HG03565 (cell line): ENCODE measurements around the gene PIPOX.

Experiments
- ATAC-seq: cut with Tn5 transposase; IDR thresholded peaks from one replicate; pipeline ENCODE4 v1.9.1; 2021; ENCODE audit warnings: mild to moderate bottlenecking, moderate library complexity; ENCODE audit not compliant: unreplicated experiment

The PIPOX gene

DNA sequence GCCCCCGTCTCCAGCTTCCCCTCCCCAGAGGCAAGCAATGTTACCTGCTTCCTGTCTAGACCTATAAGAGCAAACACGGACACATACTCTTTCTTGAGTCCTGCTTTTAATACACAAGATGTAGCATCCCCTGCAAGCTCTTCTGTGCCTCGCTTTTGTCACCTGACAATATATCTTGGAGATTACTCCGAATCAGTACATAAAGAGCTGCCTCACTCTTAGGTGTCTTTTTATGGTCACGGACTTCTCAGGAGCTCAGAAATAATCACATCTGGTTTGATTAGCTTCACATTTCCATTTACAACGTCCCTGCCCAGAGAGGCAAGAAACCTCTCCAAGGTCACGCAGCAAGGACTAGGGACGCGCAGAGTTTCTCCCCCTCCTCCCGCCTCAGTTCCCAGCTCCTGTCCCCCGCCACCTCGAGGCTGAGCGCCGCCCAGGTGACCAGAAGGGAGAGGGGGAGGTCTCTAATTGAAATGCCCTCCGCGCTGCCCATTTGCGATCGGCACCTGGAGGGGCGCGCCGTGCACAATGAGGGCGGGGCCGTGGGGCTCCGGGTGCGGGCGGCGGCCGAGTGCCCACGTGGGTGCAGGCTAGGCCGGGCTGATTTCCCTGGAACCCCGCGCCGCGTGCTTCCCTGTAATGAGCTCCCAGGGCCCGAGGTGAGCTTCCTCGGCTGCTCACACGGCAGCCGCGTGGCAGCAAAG lies 23.3 kb upstream of the PIPOX start:
- no peak for ATAC-seq

DNA sequence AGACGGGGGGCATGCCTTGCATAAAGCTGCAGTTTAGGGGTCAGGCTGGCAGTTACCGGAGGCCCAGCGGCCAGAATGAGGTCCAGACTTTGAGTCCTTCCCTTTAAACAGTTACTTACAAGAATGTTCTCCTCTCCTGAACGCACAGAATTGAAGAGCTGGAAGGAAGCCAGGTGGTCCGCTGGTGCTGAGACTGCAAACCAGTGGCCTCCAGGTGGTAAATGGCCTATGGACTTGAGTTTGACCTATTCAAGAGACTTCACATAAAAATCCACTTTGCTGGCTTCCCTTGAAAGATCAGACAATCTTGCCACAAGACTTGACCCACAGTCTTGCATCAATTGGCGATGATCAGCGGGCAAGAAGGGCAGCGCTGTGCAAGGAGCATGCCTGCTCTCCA lies 22.4 kb upstream of the PIPOX start:
- ATAC-seq = no peak

DNA sequence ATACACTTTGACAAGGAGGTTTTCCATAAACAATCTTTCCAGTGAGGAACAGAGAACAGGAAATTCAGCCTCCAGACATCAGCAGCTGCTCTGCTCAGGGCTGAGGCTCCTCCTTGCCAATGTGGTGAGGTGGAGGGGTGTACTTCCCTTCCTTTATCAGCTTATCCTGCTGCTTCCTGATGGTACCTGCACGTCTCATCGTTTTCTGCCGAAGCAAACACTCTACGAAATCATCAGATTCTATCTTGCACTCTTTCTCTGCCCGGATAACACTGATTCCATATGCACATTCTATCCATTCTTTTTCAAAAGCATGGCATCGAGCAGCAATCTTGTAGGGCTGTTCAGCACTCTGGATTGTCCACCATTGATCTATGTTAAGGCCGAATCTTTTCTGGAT lies 21.7 kb upstream of the PIPOX start:
- no peak for ATAC-seq

DNA sequence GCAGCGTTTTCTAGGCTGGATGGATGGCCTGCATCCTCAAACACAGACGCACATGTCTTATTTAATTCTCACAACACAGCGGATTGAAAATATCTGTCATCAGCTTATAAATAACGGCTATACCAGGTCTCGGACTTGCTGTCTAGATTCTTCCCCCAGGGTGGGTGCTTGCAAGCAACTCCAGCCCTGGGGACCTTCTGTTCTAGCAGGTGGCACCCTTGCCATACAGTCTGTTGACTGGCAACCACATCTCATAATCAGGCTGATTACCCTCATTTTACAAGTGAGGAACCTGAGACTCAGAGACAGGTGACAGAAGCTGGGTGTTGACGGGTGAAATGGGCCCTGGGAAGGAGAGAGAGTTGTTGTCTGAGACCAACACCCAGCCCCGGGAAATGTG lies 20.9 kb upstream of the PIPOX start:
- no peak for ATAC-seq

DNA sequence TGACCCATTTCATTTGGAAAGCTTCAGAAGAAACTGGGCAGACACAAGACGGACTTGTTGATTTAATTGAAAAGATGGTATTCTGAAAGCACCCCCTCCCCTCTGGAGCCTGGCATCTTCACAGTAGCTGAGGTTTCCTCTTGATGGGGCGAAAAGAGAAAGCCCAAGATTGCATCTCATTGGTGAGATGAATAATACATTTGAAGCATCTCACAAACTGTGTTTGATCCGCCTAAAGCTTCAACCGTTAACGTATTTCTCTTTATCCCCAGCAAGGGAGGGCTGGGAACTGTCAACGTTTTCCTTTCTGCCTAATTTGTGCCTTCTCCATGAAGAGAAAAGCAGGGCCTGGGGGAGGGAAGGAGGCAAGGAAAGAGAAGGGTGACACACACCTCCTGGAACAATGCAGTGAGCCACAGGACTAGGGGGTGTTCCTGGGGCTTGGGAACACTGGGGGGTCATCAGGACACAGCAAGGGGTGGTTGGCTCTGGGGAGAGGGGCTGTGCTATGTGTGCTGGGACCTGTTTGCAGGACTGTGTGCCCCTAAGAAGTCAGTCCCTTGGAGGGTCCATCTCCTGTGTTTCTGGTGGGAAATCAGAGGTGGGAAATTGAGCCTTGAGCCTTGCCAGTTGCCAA lies 18.5 kb upstream of the PIPOX start:
- ATAC-seq = no peak

DNA sequence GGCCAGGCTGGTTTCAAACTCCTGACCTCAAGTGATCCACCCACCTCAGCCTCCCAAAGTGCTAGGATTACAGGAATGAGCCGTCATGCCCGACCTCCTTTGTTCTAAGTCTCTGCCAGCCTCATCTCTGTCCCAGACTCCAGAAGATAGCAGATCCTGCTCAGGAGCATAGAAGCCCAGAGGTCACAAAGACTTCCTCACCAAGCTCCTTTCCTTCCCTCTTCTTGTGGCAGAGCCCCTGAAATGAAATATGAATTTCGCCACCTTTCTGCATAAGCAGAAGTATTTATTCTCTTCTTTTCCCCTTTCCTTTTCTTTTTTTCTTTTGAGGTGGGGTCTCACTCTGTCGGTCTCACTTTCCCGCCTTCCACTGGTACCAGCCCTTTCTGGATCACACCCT lies 11.5 kb upstream of the PIPOX start:
- ATAC-seq = no peak

DNA sequence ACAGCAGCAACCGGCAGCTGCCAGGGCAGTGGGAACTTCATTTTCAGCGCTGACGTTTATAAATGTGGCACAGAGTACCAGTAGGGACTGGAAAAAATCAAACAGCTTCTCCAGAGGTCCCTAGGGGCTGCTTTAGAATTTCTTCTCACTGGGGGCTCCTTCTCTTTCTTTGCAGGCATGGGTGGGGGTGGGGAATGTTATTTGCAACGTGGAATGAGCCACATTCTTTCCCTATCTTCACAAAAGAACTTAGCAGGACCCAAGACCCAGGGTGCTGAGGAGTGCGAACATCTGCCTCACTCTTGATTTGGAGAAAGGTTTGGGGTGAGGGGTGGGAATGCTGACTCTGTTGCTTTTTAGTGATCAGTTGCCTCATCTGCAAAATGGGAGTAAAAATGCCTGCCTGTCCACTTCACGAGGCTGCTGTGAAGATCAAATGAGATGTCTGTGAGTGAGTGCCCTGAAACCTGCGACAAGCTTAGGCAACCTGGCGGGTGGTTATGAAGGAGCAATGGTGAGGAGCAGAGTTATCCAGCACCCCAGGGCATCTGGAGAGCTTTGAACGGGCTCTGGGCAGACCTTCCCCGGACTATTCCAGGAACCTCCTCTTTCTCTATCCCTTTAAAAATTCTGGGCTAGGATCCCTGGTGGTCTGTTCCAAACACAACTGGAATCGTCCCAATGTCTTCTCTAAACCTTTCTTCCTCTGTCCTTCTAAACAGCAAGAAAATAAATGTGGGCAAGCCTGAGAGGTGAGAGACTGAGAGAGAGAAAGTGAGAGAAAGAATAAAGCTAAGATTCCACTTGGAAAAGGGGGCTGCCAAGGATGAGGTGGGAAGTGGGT lies 10.7 kb upstream of the PIPOX start:
- ATAC-seq = no peak

DNA sequence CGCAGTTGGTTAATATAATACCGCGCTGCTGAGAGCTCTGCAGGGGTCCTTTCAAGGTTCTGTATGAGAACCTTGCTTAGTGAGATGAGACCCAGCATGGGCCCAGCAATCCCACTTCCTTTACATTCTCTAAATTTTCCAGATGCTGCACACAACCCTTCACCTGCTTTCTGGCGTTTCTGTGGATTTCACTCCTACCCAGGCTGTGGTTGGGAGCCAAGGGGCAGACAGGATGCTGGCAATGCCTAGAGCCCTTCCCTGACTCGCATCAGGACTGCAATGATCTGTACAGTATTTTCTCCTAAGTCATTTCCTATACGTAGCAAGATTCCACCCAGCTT lies 10.1 kb upstream of the PIPOX start:
- ATAC-seq = no peak

DNA sequence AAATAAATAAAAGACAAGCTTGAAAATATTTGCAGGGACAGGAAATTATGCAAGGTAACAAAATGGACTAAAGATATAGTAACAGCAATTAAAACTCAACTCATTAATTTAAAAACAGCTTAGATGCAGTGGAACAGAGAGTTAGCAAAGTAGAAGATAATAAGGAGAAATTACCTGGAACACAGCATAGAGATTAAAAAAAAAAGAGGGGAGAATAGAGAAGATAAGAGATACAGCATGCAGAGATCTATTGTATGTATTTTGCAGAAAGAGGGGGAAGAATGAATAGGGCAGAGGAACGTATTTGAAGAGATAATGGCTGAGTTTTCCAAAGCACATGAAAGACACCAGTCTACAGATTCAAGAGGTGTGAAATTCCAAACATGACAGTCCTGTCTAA lies 8.4 kb upstream of the PIPOX start:
- no peak for ATAC-seq

DNA sequence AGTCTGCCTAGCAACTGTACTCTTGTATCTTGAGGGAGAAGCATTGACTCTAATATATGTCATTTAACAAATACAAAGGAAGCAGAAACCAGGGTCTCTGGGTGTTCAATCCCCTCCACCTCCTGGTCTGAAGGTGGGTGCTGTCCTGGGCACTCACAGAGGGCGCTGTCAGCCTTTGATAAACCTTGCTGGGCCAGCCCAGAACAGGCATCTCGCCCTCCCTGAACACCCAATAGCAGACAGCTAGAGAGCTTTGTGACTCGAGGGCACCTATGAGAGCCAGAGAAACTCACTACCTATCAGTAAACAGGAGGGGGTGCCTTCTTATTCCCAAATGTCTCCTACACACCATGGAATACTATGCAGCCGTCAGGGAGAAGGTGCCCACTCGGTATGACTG lies 6.4 kb upstream of the PIPOX start:
- ATAC-seq = no peak

DNA sequence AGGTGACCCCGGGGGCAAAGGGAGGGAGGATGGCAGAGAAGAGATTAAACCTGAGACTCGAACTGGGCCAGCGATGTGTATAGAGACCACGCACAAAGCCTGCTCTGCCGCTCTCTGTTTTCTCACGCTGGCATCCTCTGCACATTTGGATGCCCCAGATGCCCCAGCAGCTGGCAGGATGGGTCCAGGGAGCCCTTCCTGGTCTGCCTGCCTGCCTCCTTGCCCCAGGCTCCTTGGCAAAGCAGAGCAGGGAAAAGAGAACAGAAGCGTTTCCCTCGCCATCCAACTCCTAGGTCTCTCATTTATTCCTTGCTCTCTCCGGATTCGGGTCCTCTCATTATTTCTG lies 5.2 kb upstream of the PIPOX start:
- no peak for ATAC-seq

DNA sequence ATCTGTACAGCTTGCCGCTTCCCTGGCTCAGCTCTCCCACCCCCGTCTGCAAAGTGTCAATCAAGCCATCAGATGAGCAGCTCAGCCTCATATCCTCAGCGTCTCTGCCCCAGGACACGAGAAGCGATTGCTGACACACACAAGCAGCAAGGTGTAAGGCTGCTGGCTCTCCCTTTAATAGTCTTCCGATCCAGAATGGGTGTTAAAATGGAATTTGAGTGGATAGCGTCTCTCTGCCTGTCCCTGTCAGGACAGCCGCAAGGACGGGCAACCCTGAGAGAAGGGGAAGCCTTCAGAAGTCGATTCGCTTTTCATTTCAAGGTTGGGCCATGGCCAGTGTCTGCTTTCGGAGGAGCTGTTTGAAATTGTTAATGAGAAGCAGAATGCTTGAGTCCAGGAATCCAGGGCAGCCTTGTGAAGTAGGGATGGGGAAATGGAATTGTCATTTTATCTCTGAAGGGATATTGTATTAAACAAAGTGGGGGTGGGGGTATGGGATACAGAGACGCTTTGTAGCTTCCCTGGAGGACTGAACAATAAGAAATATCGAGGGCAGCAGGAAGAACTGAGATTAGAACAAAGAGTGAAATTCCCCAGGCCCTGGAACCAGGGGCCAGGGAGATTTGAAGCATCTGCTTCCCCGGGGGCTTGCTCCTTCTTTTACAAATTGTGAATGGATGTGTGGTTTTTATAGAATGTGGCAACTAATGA lies 4.7 kb upstream of the PIPOX start:
- no peak for ATAC-seq

DNA sequence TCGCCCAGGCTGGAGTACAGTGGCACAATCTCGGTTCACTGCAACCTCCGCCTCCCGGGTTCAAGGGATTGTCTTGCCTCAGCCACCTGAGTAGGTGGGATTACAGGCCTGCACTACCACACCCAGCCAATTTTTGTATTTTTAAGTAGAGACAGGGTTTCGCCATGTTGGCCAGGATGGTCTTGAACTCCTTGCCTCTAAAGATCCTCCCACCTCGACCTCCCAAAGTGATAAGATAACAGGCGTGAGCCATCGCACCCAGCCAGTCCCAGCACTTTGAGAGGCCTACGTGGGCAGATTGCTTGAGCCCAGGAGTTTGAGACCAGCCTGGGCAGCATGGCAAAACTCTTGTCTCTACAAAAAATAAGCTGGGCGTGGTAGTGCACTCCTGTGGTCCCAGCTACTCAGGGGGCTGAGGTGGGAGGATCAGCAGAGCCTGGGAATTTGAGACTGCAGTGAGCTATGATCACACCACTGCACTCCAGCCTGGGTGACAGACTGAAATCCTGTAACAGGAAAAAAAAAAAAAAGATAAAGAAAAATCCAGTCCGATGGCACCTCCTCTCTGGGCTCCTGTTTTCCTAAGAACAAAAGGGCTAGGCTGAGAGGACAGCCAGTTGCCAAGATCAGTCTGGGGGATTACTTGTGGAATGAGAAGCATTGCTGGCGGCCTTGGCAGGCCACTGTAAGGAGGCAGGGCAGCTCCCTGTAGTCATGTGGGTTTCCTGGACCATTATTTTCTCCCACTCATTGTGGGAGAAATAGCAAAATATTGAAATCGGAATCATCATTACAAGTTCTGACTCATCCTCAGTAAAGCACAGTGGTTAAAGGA lies 3.0 kb upstream of the PIPOX start:
- ATAC-seq = no peak

DNA sequence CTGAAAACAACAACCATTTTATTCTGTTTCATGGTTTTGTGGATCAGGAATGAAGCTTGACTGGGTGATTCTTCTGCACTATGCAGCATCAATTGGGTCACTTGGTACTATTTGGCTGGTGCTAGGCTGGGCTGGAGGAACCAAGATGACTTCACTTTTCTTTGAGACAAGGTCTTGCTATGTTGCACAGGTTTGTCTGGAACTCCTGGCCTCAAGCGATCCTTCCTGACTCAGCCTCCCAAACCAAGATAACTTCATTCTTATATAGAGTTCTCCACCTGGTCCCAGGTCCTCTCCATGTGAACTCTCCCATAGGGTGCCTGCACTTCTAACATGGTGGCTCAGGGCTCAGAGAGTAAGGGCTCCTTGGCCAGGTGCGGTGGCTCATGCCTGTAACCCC lies 1.9 kb upstream of the PIPOX start:
- ATAC-seq = no peak

DNA sequence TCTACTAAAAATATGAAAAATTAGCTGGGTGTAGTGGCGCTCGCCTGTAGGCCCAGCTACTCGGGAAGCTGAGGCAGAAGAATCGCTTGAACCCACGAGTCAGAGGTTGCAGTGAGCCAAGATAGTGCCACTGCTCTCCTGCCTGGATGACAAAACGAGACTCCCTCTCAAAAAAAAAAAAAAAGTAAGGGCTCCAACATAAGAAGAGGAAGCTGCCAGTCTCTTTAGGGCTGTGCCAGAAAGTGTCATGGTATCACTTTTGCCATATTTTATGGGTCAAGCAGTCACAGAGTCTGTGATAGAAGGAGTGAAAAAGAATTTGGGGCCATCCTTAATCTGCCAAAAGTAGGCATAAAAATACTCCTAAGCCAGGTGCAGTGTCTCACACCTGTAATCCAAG lies 1.4 kb upstream of the PIPOX start:
- ATAC-seq = no peak

DNA sequence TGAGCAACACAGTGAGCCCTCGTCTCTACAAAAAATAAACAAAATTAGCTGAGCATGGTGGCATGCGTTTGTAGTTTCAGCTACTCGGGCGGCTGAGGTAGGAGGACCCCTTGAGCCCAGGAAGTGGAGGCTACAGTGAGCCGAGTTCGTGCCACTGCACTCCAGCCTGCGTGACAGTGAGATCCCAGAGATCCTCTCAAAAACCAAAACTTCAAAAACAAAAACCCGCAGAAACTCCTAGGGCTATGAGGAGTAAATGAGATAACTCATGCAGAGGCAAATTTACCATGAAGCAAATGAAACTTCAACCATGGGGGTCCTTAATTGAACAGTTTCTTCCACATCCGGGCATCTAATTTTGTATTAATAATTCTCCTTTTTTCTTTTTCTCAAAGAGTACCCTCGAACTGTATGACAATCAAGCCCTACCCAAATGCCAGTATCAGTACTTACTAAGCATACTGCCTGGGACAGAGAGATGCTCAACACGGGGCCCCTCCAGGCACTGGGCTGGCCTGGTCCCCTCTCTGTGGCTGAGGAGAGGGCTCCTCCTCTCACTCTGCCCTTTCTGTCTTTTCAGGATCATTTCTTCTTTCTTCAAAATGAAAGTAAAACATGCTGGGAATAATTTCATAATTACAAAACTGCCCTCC lies 789 bp upstream of the PIPOX start:
- no peak for ATAC-seq

DNA sequence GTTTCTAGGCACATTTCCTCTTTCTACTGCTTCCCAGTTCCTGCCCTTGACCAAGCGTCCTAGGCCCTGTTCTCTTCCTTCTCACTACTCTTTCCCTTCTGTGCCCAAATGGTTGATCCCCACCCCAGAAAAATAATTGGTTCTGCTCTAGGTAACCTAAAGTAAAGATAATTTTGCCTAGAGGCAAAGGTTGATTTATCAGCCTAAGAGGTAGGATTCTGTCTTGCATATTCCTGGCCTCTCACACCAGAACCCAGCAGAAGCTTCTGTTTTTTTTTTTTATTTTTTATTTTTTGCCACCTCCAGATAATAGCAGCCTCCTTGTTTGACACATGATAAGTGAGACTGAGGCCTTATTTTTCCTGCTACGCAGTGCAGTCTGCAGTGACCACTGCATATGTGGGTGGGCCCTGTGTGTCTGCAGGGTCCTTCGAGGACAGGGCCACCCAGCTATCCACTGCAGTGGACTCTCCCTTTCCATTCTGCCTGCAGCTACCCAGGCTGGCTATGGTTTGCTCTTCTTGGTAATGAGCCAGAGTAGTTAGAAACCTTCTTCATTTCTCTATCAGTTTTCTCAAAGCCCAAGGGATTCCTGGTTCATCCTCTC lies 701 bp downstream of the PIPOX start:
- no peak for ATAC-seq

DNA sequence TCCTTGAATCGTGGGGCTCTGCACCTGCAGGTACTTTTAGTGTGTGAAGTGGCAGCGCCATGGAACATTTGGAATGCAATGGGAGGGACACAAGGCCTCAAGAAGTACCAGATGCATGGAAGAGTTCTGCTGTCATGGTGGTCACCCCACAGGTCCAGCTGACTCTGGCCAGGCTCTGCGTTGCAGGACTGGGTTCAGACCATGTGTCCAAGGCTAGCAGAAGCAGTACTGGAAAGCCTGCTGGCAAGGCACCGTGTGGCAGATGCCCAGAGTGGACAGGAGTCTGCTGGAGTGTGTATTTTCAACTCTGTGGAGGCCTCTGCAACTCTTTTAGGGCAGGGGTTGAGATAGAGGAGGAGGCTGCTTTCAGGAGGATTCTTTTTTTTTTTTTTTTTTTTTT lies 2.1 kb downstream of the PIPOX start:
- no peak for ATAC-seq

DNA sequence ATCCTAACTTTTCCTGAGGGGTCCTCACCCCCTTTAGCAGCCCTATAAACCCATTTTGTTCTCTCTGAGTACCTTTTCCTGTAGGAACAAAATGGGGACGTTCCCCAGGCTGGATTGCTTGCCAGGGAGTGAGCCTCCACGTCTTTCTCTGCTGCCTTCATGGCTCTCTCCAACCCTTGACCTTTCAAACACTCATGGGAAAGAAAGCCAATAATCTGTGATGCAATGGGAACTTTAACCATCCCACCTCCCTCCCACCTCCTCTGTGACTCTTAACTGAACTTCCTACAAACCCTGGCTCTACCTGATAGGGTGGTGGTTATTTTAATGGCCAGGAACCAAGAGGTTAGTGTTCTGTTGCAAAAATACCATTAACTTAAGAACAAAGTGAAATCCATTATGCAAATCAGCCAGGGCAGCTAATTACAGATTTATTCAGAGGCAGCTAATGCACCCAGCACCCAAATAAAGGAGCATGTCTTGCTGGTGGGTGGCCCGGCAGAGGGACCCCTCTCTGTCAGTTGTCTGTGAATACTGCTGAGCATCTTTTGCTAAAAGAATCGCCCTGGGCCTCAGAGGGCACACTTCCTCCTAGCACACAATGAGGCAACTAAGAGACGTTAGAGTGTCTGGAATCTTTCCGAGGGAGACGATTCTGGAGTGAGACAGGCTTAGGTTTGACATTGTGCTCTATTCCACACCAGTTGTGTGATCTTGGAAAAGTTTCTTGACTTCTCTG lies 3.0 kb downstream of the PIPOX start:
- ATAC-seq = no peak
